ENCODE results near the gene ZBTB46. TPM values are rescaled to one million over a fixed set of nuclear protein-coding genes. Genes with fewer than 3 reads are reported as not detected.
A peak's percentile ranks its signal among the peaks of the same experiment; 100 is the strongest.
"Not testable (repeated sequence)": the region's sequence is repeated elsewhere in the genome, so short reads cannot be mapped to it uniquely, and the experiment has no call there.

Gene ZBTB46, protein sequence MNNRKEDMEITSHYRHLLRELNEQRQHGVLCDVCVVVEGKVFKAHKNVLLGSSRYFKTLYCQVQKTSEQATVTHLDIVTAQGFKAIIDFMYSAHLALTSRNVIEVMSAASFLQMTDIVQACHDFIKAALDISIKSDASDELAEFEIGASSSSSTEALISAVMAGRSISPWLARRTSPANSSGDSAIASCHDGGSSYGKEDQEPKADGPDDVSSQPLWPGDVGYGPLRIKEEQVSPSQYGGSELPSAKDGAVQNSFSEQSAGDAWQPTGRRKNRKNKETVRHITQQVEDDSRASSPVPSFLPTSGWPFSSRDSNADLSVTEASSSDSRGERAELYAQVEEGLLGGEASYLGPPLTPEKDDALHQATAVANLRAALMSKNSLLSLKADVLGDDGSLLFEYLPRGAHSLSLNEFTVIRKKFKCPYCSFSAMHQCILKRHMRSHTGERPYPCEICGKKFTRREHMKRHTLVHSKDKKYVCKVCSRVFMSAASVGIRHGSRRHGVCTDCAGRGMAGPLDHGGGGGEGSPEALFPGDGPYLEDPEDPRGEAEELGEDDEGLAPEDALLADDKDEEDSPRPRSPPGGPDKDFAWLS
- total RNA-seq: 13.5 TPM
- long read RNA-seq, full-length matches to known transcripts: 4 of 45 reads
- long read RNA-seq, partial matches to known transcripts: 18 of 45 reads
- long read RNA-seq, other reads (novel, unspliced or antisense): 23 of 45 reads

GRCh38 chr20:63830841-63831588, at the start of gene ZBTB46:
Gene ZBTB46, minus strand, starts transcription at chr20:63831264. Its CDS starts 40,507 bp downstream, at chr20:63790757.
- intact Hi-C loops (cut with DNase I): no loop called here
- peak; percentile 31 for ATAC-seq (ENCODE audit: poor library complexity)
- DNase-seq: peak; percentile 81

- intact Hi-C loops (cut with DNase I): no loop called here
- DNase-seq: no peak
- no peak for ATAC-seq (ENCODE audit: poor library complexity)
These were observed 48.0 kb upstream of the ZBTB46 start for GRCh38 chr20:63878899-63879663.

DNA sequence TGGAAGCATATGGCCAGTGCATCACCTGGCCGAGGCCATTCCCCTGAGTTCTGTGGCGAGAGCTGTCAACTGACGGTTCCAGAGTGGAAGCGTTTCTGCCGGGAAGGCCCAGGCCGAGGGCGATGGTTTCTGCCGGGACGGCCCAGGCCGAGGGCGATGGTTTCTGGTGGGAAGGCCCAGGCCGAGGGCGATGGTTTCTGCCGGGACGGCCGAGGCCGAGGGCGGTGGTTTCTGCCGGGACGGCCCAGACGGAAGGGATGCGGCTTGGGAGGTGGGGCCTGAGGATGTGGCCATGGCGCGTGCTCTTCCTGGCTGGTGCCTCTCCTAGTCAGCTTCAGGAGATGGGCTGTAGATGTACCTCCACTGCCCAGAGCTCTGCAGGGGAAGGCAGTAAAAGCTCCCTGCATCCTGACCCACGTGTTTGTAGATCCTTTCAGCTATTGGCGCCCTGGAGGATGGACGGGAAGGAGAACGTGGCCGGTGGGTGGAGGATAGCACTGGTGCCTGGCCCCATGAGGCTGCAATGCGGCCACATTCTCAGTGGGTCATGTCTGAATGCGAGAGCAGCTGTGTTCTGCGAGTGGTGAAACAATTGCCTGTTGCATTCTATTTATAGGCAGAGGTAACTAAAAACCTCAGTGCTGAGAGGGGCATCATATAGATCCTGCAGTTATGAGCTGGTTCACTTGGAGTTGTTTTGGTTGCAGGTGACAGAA, 46.8 kb upstream of the ZBTB46 start:
- intact Hi-C loops (cut with DNase I): no loop called here
- no peak for ATAC-seq (ENCODE audit: poor library complexity)
- no peak for DNase-seq

- ATAC-seq (ENCODE audit: poor library complexity) (no peak), DNase-seq (no peak)
- intact Hi-C loops (cut with DNase I): no loop called here
These were observed 45.5 kb upstream of the ZBTB46 start for GRCh38 chr20:63876489-63877036.

DNA sequence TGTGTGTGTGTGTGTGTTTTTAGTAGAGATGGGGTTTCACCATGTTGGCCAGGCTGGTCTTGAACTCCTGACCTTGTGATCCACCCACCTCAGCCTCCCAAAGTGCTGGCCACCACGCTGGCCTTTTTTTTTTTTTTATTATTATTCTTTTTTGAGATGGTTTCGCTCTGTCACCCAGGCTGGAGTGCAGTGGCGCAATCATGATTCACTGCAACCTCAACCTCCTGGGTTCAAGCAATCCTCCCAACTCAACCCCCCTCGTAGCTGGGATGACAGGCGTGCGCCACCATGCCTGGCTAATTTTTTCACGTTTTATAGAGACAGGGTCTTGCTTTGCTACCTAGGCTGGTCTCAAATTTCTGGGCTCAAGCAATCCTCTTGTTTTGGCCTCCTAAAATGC, 43.2 kb upstream of the ZBTB46 start:
- DNase-seq; intact Hi-C loops (cut with DNase I); ATAC-seq (ENCODE audit: poor library complexity): not testable (repeated sequence)

DNA sequence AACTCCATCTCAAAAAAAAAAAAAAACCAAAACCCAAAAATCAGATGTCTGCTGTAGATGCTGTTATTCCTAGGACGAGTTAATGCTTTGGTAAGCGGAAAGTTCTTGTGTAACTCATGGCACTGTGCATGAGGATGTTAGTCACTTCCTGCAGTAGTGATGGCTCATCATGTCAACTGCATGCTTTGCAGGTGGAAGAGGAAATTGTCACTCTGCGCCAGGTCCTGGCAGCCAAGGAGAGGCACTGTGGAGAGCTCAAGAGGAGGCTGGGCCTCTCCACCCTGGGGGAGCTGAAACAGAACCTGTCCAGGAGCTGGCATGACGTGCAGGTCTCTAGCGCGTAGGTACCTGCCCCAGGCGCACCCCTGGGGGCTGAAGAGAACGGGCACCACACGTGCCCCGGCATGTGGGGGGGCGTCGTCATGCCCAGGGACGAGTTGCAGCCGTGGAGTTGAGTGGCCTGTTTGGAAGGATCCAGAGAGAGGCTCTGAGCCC, 42.5 kb upstream of the ZBTB46 start:
- ATAC-seq (ENCODE audit: poor library complexity): peak; percentile 69
- intact Hi-C loops (cut with DNase I): no loop called here
- DNase-seq: peak; percentile 70

DNA sequence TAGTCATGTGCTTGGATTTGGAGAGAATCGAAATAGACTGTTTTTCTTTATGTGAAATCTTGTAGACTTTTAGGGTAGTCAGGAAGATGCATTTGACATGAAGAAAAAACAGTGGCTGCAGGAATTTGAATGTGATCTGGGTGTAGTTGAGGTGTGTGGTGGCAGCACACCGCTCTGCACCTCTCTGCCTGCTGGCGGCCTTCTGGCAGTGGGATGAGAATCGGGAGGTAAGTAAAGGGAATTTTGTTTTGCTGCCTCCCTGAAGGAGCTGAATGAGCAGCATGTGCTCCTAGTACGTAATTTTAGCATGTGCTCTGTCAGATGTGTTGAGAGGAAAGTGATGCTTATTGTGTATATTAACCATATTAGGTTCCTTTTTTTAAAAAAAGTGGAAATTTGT, 37.2 kb upstream of the ZBTB46 start:
- no peak for ATAC-seq (ENCODE audit: poor library complexity)
- intact Hi-C loops (cut with DNase I): no loop called here
- DNase-seq: no peak

GRCh38 chr20:63867042-63867441, 36.0 kb upstream of the ZBTB46 start:
- intact Hi-C loops (cut with DNase I); ATAC-seq (ENCODE audit: poor library complexity): not testable (repeated sequence)

GRCh38 chr20:63864978-63865640, 34.0 kb upstream of the ZBTB46 start, which contains the start of gene TPD52L2:
Gene TPD52L2, plus strand, starts transcription at chr20:63865270. Its CDS starts 96 bp downstream, at chr20:63865366.
- ATAC-seq (ENCODE audit: poor library complexity): peak; percentile 96
- intact Hi-C loops (cut with DNase I): loop anchor here (5.0 kb wide), 2 partner anchors 38 to 78 kb away; no protein-coding TSS in a partner anchor
- DNase-seq: peak; percentile 99

More at GRCh38 chr20:63867042-63867441, 36.0 kb upstream of the ZBTB46 start:
- DNase-seq: not testable (repeated sequence)

DNA sequence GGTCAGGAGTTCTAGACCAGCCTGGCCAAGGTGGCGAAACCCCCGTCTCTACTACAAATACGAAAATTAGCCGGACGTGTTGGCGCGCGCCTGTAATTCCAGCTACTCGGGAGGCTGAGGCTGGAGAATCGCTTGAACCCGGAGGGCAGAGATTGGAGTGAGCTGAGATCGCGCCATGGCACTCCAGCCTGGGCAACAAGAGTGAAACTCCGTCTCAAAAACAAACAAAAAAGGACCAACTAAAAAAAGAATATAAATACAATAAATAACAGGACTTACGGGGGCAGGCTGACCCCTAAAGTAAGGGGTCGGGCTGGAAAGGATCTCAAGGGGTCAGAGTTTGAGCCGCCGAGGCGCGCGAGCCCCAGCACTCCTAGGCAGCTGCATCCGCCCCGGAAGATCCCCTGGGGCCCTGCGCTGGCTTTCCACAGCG, 33.5 kb upstream of the ZBTB46 start:
- intact Hi-C loops (cut with DNase I): loop anchor here (5.0 kb wide), 2 partner anchors 37 to 77 kb away; no protein-coding TSS in a partner anchor
- DNase-seq (no peak), ATAC-seq (ENCODE audit: poor library complexity) (no peak)

GRCh38 chr20:63863798-63864544, 32.9 kb upstream of the ZBTB46 start:
- intact Hi-C loops (cut with DNase I): loop anchor here (5.0 kb wide), 2 partner anchors 37 to 77 kb away; no protein-coding TSS in a partner anchor

DNA sequence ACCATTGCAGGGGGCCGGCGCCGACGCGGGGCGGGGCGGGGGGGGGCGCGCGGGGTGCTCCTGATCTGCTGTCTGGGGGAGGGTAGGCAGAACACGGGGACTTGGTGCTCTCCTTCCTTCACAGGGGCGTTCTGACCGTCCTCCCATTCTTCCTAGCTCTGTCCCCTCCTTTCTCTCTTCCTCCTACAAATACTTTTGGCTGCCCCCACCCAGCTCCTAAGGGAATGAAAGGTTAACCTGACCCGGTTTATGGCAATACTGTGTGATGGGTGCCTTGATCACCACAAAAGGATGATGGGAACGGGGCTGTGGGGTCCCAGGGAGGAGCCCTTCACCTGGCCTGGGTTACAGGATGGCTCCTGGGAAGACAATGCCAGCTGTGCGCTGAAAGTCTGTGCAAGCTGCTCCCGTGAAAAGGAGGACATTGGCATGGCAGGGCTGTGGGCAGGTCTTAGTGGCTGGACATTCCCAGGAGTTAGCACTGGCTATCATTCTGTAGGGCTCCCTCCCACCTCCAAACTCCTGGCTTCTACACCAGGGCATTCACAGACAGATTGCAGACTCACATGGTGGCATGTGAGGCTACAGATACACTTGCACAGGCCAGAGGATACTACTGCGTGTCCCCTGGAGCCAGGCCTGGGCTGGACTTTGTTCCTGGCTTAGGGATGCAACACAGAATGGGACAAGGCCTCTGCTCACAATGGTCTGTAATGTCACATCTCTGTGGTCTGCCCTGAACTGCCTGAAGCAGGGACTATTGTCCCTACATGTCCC, 32.1 kb upstream of the ZBTB46 start:
- intact Hi-C loops (cut with DNase I): loop anchor here (5.0 kb wide), 2 partner anchors 36 to 76 kb away; no protein-coding TSS in a partner anchor
- DNase-seq: no peak
- no peak for ATAC-seq (ENCODE audit: poor library complexity)

More at GRCh38 chr20:63863798-63864544, 32.9 kb upstream of the ZBTB46 start:
- peak; percentile 93 for DNase-seq
- peak; percentile 89 for ATAC-seq (ENCODE audit: poor library complexity)

DNA sequence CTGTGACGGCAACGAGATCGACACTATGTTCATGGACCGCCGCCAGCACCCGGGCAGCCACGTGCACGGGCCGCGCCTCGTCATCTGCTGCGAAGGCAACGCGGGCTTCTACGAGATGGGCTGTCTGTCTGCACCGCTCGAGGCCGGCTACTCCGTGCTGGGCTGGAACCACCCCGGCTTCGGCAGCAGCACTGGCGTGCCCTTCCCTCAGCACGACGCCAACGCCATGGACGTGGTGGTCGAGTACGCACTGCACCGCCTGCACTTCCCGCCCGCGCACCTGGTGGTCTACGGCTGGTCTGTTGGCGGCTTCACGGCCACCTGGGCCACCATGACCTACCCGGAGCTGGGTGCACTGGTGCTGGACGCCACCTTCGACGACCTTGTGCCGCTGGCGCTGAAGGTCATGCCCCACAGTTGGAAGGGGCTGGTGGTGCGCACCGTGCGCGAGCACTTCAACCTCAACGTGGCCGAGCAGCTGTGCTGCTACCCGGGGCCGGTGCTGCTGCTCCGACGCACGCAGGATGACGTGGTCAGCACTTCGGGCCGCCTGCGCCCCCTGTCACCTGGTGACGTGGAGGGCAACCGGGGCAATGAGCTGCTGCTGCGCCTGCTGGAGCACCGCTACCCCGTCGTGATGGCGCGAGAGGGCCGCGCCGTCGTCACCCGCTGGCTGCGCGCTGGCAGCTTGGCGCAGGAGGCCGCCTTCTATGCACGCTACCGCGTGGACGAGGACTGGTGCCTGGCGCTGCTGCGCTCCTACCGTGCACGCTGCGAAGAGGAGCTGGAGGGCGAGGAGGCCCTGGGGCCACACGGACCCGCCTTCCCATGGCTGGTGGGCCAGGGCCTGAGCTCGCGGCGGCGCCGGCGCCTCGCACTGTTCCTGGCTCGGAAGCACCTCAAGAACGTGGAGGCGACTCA, 31.2 kb upstream of the ZBTB46 start:
- no peak for DNase-seq
- no peak for ATAC-seq (ENCODE audit: poor library complexity)
- intact Hi-C loops (cut with DNase I): loop anchor here (5.0 kb wide), 2 partner anchors 35 to 75 kb away; no protein-coding TSS in a partner anchor
